ENCODE data around the gene PLD1.
"Not testable (repeated sequence)": the region's sequence is repeated elsewhere in the genome, so short reads cannot be mapped to it uniquely, and the experiment has no call there.

The PLD1 gene
- 0 to 3.2 (median 0.37) reads per million in 4 donors for total RNA-seq

- peak; percentile 4 to 70 (median 7) for DNase-seq
Observed at GRCh38 chr3:171809861-171810628, at the start of gene PLD1. PLD1 (minus strand) TSS chr3:171810483; CDS start chr3:171738051, 72,432 bp downstream.

DNA sequence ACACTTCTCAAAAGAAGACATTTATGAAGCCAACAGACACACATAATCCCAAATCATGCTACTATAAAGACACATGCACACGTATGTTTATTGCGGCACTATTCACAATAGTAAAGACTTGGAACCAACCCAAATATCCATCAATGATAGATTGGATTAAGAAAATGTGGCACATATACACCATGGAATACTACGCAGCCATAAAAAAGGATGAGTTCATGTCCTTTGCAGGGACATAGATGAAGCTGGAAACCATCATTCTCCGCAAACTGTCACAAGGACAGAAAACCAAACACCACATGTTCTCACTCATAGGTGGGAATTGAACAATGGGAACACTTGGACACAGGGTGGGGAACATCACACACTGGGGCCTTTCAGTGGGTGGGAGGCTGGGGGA lies 48.5 kb upstream of the PLD1 start:
- DNase-seq = not testable (repeated sequence)

DNA sequence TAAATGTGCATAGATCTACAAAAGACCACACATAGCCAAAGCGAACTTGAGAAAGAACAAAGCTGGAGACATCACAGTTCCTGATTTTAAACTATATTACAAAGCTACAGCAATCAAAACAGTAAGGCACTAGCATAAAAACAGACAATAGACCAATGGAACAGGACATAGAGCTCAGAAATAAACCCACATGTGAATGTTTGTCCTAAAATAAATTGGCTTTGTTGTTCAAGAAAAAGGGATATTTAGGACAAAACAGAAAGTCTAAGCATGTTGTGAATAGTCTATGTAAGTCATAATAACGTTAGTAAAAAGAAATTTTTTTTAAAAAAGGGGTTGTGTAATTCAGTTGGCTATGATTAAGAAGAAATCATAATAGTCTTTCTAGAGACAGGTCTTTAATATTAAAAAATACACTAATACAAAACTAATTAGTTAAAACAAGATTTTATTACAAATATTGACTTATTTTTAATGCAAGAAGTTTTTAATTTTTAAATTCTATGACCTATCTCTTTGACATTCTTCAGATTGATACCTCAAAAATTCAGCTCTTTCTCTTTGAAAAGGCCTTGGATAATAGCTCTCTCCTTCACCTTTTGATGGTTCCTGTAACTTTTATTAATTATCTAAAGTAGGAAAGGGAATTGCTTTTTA lies 44.5 kb upstream of the PLD1 start:
- DNase-seq = no peak

DNA sequence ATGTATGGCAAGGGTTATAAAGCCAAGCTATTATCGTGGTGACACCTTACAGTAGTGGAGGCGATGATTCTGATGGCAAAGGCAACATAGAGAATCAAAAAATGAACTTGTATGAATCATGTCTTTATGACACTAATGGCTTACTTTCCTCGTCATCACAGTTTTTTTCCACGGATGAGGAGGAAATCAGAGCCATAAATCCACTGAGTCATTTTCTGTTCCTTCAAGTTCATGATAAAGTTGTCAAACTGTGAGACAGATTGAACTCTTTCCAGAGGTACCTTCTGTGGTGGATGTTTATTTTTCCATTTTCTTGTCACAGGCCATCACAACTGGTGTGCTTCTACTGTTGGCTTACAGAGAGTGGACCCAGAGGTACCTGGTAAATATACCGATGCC lies 41.4 kb upstream of the PLD1 start:
- DNase-seq = no peak

DNA sequence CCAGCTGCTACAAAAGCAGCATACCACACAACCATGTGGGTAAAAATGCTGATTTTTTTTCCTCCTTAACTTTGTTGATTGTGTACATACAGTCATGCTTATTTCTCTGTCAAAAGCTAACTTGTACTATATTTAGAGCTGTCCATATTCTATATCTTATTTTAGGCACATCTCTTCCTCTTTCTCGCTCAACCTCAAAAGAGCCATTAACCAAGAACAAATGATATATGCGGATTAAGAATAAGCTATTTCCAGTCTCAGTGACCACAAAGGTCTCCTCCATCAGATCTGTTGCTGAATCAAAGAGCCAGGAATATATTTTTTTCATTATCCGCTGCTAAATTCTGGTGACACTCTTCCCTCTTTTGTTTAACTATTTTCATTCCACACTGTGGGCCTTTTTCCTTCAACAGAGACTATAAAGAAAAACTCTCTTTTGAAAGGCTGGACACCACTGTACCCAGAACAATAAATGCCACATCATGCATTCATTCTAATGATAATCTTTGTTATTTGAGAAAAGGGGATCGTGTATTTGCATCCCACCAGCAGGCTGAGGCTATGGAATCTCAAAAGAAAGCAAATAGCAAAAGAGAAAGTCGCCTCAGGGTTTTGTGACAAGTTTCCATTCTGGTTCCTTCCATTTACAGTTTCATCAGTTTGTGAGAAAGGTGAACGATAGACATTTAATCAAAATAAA lies 40.8 kb upstream of the PLD1 start:
- no peak for DNase-seq

GRCh38 chr3:171850320-171850959 lies 40.2 kb upstream of the PLD1 start:
- no peak for DNase-seq

DNA sequence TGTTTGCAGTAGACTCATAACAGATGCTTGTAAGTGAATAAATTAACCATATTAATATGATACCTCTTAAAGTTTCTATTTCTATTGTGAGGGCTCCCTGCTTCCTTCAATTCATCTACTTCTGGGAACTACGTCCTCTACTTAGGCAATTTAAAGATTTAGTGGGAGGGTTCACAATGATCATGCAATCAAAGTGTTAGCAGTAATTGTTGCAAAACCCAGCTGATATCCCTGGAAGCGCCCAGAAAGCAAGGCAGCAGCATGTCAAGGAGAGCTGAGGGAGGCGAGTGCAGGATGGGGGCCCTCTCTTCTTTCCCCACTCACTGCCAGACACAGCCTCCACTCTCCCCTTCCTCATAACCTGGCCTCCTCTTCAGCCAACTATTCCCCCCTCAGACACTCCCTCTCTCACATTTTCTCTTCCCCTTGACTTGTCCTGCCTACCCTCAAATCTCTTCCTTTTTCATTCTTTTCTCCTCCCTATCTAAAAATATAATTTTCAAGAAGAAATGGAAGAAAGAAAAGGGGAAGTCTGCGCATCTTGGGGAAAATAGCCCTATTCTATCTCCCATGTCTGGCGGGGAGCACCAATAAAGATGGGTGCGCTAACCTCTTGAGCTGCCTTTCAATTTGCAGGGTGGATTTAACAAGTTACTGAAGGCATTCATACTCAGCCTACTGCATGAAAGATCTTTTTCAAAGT lies 39.5 kb upstream of the PLD1 start:
- no peak for DNase-seq

- DNase-seq = no peak
Observed at GRCh38 chr3:171847595-171848259, 37.4 kb upstream of the PLD1 start.

- no peak for DNase-seq
Observed at GRCh38 chr3:171847133-171847532, 36.9 kb upstream of the PLD1 start.

DNA sequence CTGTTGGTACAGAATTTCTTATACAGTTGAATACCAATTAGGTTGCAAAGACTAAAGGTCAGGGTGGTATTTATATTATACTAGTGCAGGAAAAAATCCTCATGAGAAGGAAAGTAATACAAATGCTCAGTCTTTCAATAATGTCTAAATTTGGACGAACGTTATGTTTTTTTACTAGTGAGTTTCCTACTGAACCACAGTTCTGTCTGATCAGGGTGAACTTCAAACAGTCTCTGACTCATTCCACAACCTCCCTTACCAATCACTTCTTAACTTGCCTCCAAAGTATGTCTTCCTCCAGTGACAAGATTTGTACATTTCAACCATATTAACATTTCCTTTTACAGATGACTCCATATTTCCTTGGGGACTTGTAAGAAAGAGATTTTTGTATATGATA lies 36.3 kb upstream of the PLD1 start:
- peak in 1 of 5 donors; percentile 85 for DNase-seq

DNA sequence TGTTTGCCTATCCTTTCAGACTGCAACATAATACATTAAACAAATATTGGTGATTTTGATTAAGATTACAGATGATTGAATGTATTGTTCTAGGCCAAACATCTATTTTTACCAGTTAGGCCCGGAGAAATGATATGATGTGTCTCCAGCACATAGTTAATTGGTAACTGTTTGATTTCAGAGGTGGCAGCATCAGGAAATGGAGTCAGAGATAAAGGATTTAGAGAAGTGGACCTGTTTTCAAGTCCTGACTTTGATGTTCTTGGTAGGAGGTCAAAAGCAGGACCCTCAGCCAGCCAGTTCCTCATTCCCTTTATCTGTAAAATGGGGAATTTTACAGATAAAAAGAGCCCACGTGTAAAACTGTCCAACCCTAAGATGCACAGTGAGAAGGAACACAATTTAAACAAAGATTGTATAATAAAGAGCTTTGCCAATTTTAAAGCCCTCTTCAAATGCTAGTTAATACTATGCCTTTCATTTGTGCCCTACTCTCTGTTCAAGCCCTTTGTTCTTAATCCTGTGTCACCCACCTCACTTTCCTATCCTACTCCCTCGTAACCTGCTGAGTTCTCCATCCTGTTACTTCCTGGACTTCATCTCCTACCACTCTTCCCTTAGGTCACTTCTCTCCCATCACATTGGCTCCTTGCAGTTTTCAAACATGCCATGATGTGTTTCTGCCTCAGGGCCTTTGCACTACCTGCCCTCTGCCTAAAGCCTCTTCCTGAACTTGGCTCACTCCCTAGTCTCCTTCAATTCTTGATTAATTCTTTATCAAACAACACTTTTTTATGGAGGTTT lies 35.4 kb upstream of the PLD1 start:
- DNase-seq = no peak

DNA sequence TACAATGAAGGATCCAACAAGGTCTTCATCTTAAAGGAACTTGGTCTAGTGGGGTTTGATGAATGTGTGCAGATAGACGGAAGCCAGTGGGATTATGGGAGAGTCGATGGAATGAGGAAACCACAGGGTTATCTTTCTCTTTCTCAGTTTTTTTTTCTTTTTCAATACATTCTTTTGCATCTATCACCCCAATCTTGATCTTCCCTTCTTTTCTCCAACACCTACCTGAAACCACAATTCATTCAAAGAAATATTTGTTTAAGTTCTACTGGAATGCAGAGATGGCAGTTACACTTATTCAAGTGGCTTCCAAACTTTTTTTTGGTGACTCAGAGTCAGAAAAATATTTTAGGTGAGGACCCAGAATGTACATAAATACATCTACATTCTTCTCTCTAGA lies 34.6 kb upstream of the PLD1 start:
- no peak for DNase-seq

GRCh38 chr3:171842864-171843518 lies 32.7 kb upstream of the PLD1 start, which contains the start of gene TMEM212:
TMEM212 (plus strand) TSS chr3:171843349; CDS start chr3:171843384, 35 bp downstream.
- no peak for DNase-seq

GRCh38 chr3:171841620-171842000 lies 31.3 kb upstream of the PLD1 start:
- no peak for DNase-seq

- DNase-seq = no peak
Observed at GRCh38 chr3:171840811-171841619, 30.7 kb upstream of the PLD1 start.

DNA sequence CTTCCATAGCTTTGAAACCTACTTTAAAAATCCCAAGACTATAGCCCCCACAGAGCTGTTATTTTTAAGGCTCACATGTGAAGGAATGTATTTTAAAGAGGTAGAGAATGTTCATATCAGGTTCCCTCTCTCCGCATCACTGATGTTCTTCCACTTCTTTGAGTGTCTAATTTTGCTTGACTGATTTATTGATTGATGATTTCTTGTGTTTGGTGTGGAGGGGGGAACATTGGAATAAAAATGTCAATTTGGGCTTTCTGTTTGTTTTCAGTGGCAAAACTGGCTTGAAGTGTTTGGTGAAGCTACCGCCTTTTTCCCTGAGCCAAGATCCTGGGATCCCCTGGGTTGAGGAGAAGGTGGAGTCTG lies 30.1 kb upstream of the PLD1 start:
- no peak for DNase-seq

GRCh38 chr3:171839270-171839669 lies 29.0 kb upstream of the PLD1 start:
- DNase-seq = no peak

GRCh38 chr3:171838218-171838720 lies 28.0 kb upstream of the PLD1 start:
- no peak for DNase-seq

DNA sequence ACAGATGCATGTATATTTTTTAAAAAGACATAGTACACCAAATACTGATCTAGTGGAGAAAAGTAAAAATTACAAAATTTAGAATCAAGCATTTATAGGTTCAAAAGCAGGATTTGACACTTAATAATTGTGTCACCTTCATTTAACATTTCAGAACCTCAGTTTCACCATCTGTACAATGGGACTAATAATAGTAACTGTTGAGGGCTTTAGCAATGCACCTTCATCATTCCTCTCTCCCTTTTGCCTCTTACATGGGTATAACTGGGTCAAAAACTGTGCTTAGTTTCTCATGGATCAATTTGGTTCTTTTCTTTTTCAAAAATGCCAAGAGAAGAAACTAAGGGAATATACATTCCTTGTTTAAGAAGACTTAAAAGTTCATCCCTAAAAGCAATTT lies 27.4 kb upstream of the PLD1 start:
- no peak for DNase-seq

All from T-helper 1 cell (primary cell).